IMR-90 (cell line): ENCODE measurements around the gene LPCAT2. TPM values are rescaled to one million over a fixed set of nuclear protein-coding genes. Genes with fewer than 3 reads are reported as not detected.

Experiments
- ATAC-seq: fragments of 200-7000 bp; cut with Tn5 transposase; 2 replicates; pipeline ENCODE4 v1.9.1; 2020; ENCODE audit warnings: low read depth, mild to moderate bottlenecking, moderate library complexity
- BruUV-seq: library from RNA; stranded (reverse); fragments of 400-500 nt; replicated peaks from 2 replicates; lab custom pipeline; 2021; lab: Mats Ljungman, UMichigan
- CTCF ChIA-PET: fragments of 300-600 bp; formaldehyde crosslinking; extraction: SDS; loops from one replicate; lab custom pipeline; 2021; ENCODE audit warnings: antibody characterized with exemption; lab: Yijun Ruan, JAX
- POLR2A ChIA-PET: fragments of 300-600 bp; sonication (Branson Sonifier 250); formaldehyde crosslinking; loops from one replicate; lab custom pipeline; 2022; ENCODE audit warnings: antibody characterized with exemption; ENCODE audit not compliant: unreplicated experiment; lab: Charles Lee
- DNase-seq: peaks from one replicate; pipeline ENCODE4 v3.0.0; 2013
- H2AFZ ChIP-seq: replicated peaks from 2 replicates; pipeline ENCODE3; 2013; ENCODE audit warnings: low read length, mild to moderate bottlenecking; ENCODE audit not compliant: poor library complexity
- H2AK5ac ChIP-seq: 2 replicates; pipeline ENCODE4 v1.6.1; 2013; ENCODE audit warnings: low read depth, low read length, inconsistent platforms
- H2AK9ac ChIP-seq: replicated peaks from 2 replicates; pipeline ENCODE3; 2013; ENCODE audit warnings: mild to moderate bottlenecking, low read depth, low read length, moderate library complexity; ENCODE audit not compliant: poor library complexity
- H2BK120ac ChIP-seq: 2 replicates; pipeline ENCODE4 v1.6.1; 2013; ENCODE audit warnings: low read depth, low read length, inconsistent platforms
- H2BK15ac ChIP-seq: 3 replicates; pipeline ENCODE4 v1.6.1; 2013; ENCODE audit warnings: low read depth, low read length, inconsistent platforms
- H2BK20ac ChIP-seq: 2 replicates; pipeline ENCODE4 v1.6.1; 2013; ENCODE audit warnings: low read depth, mild to moderate bottlenecking, inconsistent platforms, low read length, moderate library complexity
- H2BK5ac ChIP-seq: 2 replicates; pipeline ENCODE4 v1.6.1; 2013; ENCODE audit warnings: mild to moderate bottlenecking, low read depth, low read length, inconsistent platforms; ENCODE audit not compliant: poor library complexity, severe bottlenecking
- H3K14ac ChIP-seq: replicated peaks from 2 replicates; pipeline ENCODE4 v1.6.1; 2013; ENCODE audit warnings: low read depth, low read length, inconsistent platforms
- H3K18ac ChIP-seq: 2 replicates; pipeline ENCODE4 v1.6.1; 2013; ENCODE audit warnings: low read depth, low read length, control low read depth
- H3K23ac ChIP-seq: 2 replicates; pipeline ENCODE4 v1.6.1; 2013; ENCODE audit warnings: low read depth, low read length, inconsistent platforms
- H3K27ac ChIP-seq: 2 replicates; pipeline ENCODE4 v1.5.1; 2013; ENCODE audit warnings: mild to moderate bottlenecking, control low read depth, low read length; ENCODE audit not compliant: insufficient read depth
- H3K27me3 ChIP-seq: 2 replicates; pipeline ENCODE4 v1.6.1; 2013; ENCODE audit warnings: low read length; ENCODE audit not compliant: control insufficient read depth, insufficient read depth
- H3K36me3 ChIP-seq: 2 replicates; pipeline ENCODE4 v1.6.1; 2013; ENCODE audit warnings: low read length, mixed read lengths; ENCODE audit not compliant: control insufficient read depth, insufficient read depth
- H3K4ac ChIP-seq: 2 replicates; pipeline ENCODE4 v1.6.1; 2013; ENCODE audit warnings: low read depth, low read length, inconsistent platforms
- H3K4me1 ChIP-seq: 2 replicates; pipeline ENCODE4 v1.6.1; 2013; ENCODE audit warnings: low read length, mixed read lengths; ENCODE audit not compliant: control insufficient read depth, insufficient read depth
- H3K4me2 ChIP-seq: 2 replicates; pipeline ENCODE4 v1.6.1; 2013; ENCODE audit warnings: low read depth, mild to moderate bottlenecking, control low read depth, low read length, moderate library complexity
- H3K4me3 ChIP-seq: 2 replicates; pipeline ENCODE4 v1.5.1; 2013; ENCODE audit warnings: low read depth, mild to moderate bottlenecking, control low read depth, low read length, moderate library complexity; ENCODE audit not compliant: insufficient read depth
- H3K56ac ChIP-seq: 2 replicates; pipeline ENCODE4 v1.6.1; 2013; ENCODE audit warnings: low read length, inconsistent platforms; ENCODE audit not compliant: insufficient read depth; ENCODE audit errors: extremely low read depth
- H3K79me1 ChIP-seq, 2 experiments: 2 replicates each; pipeline ENCODE4 v1.6.1; 2013; ENCODE audit warnings: low read length in 2 of 2, inconsistent platforms in 1 of 2, low read depth in 1 of 2
- H3K9ac ChIP-seq: 2 replicates; pipeline ENCODE4 v1.6.1; 2013; ENCODE audit warnings: low read depth, low read length, control low read depth
- H3K9me1 ChIP-seq: 2 replicates; pipeline ENCODE4 v1.6.1; 2013; ENCODE audit warnings: low read length, inconsistent platforms; ENCODE audit not compliant: insufficient read depth
- H3K9me3 ChIP-seq: 2 replicates; pipeline ENCODE4 v1.6.1; 2013; ENCODE audit warnings: low read length; ENCODE audit not compliant: control insufficient read depth, insufficient read depth
- H4K20me1 ChIP-seq: 2 replicates; pipeline ENCODE4 v1.6.1; 2013; ENCODE audit warnings: low read length, inconsistent platforms; ENCODE audit not compliant: insufficient read depth
- H4K5ac ChIP-seq: 2 replicates; pipeline ENCODE4 v1.6.1; 2013; ENCODE audit warnings: mild to moderate bottlenecking, low read depth, low read length, control low read depth
- H4K8ac ChIP-seq, 2 experiments: 2 replicates each; pipeline ENCODE4 v1.6.1; 2013; ENCODE audit warnings: low read depth in 2 of 2, low read length in 2 of 2, control low read depth in 1 of 2, inconsistent platforms in 1 of 2
- H4K91ac ChIP-seq: 2 replicates; pipeline ENCODE4 v1.6.1; 2013; ENCODE audit warnings: low read depth, low read length, inconsistent platforms; ENCODE audit not compliant: insufficient read depth
- CHD1 ChIP-seq: IDR thresholded peaks from 2 replicates; pipeline ENCODE4 v1.6.1; 2012; ENCODE audit warnings: low read depth, low read length, improper control_type of control experiment
- FOS ChIP-seq: fragments of 150-350 bp; IDR thresholded peaks from 2 replicates; pipeline ENCODE4 v1.6.1; 2016; ENCODE audit warnings: low read depth, low read length
- dilution Hi-C: fragments of 300-500 bp; cut with HindIII; formaldehyde crosslinking; loops from one replicate; pipeline ENCODE4 v1.14.3; 2018; ENCODE audit warnings: low sequenced_read_pairs; ENCODE audit not compliant: unreplicated experiment
- in situ Hi-C: fragments of 300-500 bp; cut with MboI; formaldehyde crosslinking; loops from 3 replicates; pipeline ENCODE4 v1.14.3; 2019; ENCODE audit warnings: low sequenced_read_pairs, inconsistent platforms, mixed read lengths
- intact Hi-C: fragments of 100-400 bp; cut with micrococcal nuclease; formaldehyde crosslinking; loops from 2 replicates; pipeline ENCODE4 v1.10.0; 2022
- polyA plus RNA-seq, 3 experiments: library from polyadenylated mRNA; depleted of rRNA; stranded (reverse); fragments of >200 nt; gene quantifications; 2 replicates each; pipeline ENCODE4 v1.2.3, GENCODE V29; 2012; ENCODE audit warnings: low replicate concordance in 1 of 3
- total RNA-seq: library from RNA; depleted of rRNA; stranded (reverse); fragments of >200 nt; gene quantifications from 2 replicates; pipeline ENCODE4 v1.2.3, GENCODE V29; 2012

Gene LPCAT2
- total and polyA plus RNA-seq, 2 of the 4 experiments (the other 2 are of a cell fraction), result 8.6 to 8.7 TPM

DNA sequence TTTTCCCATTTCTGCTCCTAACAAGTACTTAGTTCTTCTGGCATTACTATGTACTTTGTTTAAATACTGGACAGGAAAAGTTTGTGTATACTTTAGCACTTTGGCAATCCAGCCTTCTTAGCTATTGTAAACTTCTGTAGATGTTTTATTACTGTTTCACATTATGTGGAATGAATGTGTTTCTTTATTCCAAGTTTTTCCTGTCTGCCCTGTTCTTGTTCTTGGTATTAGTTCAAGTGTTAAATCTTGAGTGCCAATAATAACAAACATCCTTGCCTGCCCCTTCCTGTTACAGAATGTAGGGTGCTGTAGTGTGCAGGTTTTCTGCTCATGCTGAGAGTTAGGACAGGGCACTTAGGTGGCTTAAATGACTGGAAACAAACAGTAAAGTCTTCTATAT lies 50.4 kb downstream of the LPCAT2 start:
- Histone ChIP-seq H2BK15ac (no peak overlapping the region), H3K9ac (no peak overlapping the region), H3K4me2 (no peak overlapping the region), H3K27ac (no peak overlapping the region), H3K9me3 (peaks cover under 1% of the 10 kb centered on the region; the same call in 1 of the 2 replicates), H3K36me3 (no peaks in the 10 kb centered on the region), H2AK9ac (no peak overlapping the region), H3K27me3 (no peaks in the 10 kb centered on the region), H3K4me1 (peaks cover 1% of the 10 kb centered on the region), H3K4ac (no peak overlapping the region), H3K56ac (no peak overlapping the region), H2BK120ac (no peak overlapping the region), H4K5ac (no peak overlapping the region), H4K20me1 (peaks cover 5% of the 10 kb centered on the region; the same call in 1 of the 2 replicates), H3K4me3 (no peak overlapping the region), H3K18ac (no peak overlapping the region), H4K8ac (no peak overlapping the region), H3K23ac (no peak overlapping the region), H2BK20ac (no peak overlapping the region), H3K9me1 (no peaks in the 10 kb centered on the region), H2AK5ac (no peak overlapping the region), H2AFZ (no peak overlapping the region), H2BK5ac (no peak overlapping the region), H3K79me1 (no peaks in the 10 kb centered on the region), H3K14ac (no peak overlapping the region), H4K91ac (no peak overlapping the region)
- ChIA-PET CTCF (interaction anchor here (0.8 to 1.4 kb wide), 3 partner anchors 8 to 14 kb away, joined by 3 to 6 read pairs (median 3); no protein-coding TSS in a partner anchor), POLR2A (interaction anchor here (0.6 kb wide), 1 partner anchor 57 kb away, joined by 4 read pairs; no protein-coding TSS in a partner anchor)
- intact Hi-C loops (no loop called here), in situ Hi-C loops (no loop called here), dilution Hi-C loops (no loop called here)
- ATAC-seq (peak; percentile 90), DNase-seq (peak; percentile 73)
- TF ChIP-seq FOS (no peak), CHD1 (no peak)
- BruUV-seq, result no TSS peak
